Measurements from ENCODE around the gene C1orf116. TPM values are rescaled to one million over a fixed set of nuclear protein-coding genes. Genes with fewer than 3 reads are reported as not detected.

C1orf116 gene
- total and polyA plus RNA-seq, 9 donors: under 0.01 to 2.9 (median 0.13) TPM

DNA sequence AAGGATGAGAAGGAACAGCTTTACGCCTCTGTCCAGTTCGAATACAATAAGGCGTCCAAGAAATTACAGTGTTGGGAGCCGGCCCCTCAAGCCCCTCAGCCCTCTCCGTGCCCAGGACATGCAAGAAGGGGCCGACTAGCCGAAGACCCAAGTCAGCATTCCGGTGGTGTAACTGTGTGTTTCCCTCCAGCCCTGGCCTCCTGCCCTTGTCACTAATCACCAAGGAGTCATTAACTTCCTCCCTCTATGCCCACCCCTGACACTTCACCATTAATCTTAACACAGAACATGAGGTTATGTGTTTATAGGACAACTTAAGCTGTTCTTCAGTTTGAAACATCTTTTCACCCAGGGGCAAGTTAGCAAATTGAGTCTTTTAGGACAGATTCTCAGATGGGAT is 39.7 kb upstream of the C1orf116 start:
- Histone ChIP-seq H3K27ac (ENCODE audit: low read length) (no peak overlapping the region), H3K4me3 (ENCODE audit: low read length) (no peak overlapping the region), H3K4me1 (ENCODE audit: control insufficient read depth, insufficient read depth, low read length) (no peaks in the 10 kb centered on the region), H3K27me3 (ENCODE audit: control insufficient read depth, insufficient read depth, low read length) (no peaks in the 10 kb centered on the region), H3K36me3 (ENCODE audit: control insufficient read depth, insufficient read depth, low read length) (peaks cover 12% of the 10 kb centered on the region), H3K9me3 (replicated peaks; ENCODE audit: control insufficient read depth, low read depth, low read length) (no peaks in the 10 kb centered on the region)
- WGBS (ENCODE audit: insufficient coverage): 73% methylated on average over 8 of the region's 8 CpGs
- DNase-seq: no peak

DNA sequence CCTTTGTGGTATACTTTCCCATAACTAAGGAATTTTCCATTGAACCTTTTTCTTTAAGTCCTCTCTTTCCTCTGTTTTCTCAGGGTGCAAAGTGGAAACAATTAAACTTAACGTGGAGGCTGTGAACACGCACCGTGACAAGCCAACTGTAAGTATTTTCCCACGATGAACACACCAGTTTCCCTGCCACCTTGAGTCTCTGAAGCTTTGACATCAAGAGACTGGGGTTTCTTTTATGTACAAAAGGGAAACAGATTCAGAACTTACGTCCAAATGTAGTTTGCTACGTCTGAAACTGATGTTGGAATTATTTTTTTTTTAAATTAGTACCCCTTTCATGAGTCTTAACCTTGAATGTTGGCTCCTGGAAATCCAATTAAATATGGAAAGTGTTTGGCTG is 38.9 kb upstream of the C1orf116 start:
- DNase-seq: no peak
- no peaks in the 10 kb centered on the region for H3K4me1 ChIP-seq (ENCODE audit: control insufficient read depth, insufficient read depth, low read length)
- 100% methylated on average over 3 of the region's 6 CpGs for WGBS (ENCODE audit: insufficient coverage)
- H3K9me3 ChIP-seq (replicated peaks; ENCODE audit: control insufficient read depth, low read depth, low read length): no peaks in the 10 kb centered on the region
- no peak overlapping the region for H3K4me3 ChIP-seq (ENCODE audit: low read length)
- no peaks in the 10 kb centered on the region for H3K27me3 ChIP-seq (ENCODE audit: control insufficient read depth, insufficient read depth, low read length)
- peaks cover 12% of the 10 kb centered on the region for H3K36me3 ChIP-seq (ENCODE audit: control insufficient read depth, insufficient read depth, low read length)
- H3K27ac ChIP-seq (ENCODE audit: low read length): no peak overlapping the region

DNA sequence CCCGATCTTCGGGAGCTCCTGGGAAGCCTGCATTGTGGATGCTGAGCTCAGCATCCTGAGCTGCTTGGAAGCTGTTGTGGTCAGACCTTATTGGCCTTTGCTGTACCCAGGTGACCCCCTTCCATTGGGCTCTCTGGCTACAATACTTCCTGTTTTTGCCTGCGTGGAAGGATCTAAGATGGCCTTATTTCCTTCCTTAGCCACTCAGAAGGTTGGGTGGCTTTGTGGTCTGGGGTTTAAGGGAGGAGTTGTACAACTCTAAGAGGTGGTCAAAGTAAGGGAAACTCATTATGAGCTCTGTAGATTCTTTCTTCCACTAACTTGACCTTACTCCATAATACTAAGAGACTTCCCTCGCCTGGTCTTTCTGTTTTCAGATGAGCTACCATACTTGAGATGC is 38.3 kb upstream of the C1orf116 start:
- Histone ChIP-seq H3K9me3 (replicated peaks; ENCODE audit: control insufficient read depth, low read depth, low read length) (no peaks in the 10 kb centered on the region), H3K4me1 (ENCODE audit: control insufficient read depth, insufficient read depth, low read length) (no peaks in the 10 kb centered on the region), H3K27ac (ENCODE audit: low read length) (no peak overlapping the region), H3K4me3 (ENCODE audit: low read length) (no peak overlapping the region), H3K27me3 (ENCODE audit: control insufficient read depth, insufficient read depth, low read length) (no peaks in the 10 kb centered on the region), H3K36me3 (ENCODE audit: control insufficient read depth, insufficient read depth, low read length) (peaks cover 12% of the 10 kb centered on the region)
- WGBS (ENCODE audit: insufficient coverage): 90% methylated on average over 2 of the region's 4 CpGs
- DNase-seq: no peak

DNA sequence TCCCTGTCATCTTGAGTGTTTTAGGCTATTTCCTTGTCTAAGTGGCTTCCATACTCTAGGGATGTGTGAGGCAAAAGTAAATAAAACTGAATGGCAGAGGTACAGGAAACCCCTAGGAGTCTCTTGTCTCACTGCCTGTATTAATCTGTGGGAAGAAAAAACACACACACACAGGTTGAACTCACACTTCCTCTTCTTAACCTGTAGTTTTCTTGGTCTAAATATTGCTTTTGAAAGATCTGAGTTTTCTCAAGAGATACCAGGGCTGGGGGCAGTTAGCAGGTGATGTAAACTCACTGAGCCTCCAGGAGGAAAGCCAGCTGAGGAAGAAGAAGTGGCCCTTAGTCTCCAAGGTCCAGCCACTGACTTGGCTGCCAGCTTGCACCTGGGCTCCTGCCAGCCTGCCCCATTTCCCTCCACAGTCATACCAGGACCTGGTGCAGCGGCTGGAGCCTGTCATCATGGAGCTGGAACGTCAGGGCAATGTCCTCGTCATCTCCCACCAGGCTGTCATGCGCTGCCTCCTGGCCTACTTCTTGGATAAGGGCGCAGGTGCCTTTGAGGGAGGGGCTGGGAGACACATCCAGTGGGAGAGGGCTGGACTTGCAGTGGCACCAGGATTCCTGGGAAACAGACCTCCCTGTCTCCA is 37.4 kb upstream of the C1orf116 start:
- H3K27me3 ChIP-seq (ENCODE audit: control insufficient read depth, insufficient read depth, low read length): no peaks in the 10 kb centered on the region
- H3K4me3 ChIP-seq (ENCODE audit: low read length): no peak overlapping the region
- no peak for DNase-seq
- no peaks in the 10 kb centered on the region for H3K4me1 ChIP-seq (ENCODE audit: control insufficient read depth, insufficient read depth, low read length)
- H3K27ac ChIP-seq (ENCODE audit: low read length): no peak overlapping the region
- 86% methylated on average over 5 of the region's 5 CpGs for WGBS (ENCODE audit: insufficient coverage)
- peaks cover 14% of the 10 kb centered on the region for H3K36me3 ChIP-seq (ENCODE audit: control insufficient read depth, insufficient read depth, low read length)
- no peaks in the 10 kb centered on the region for H3K9me3 ChIP-seq (replicated peaks; ENCODE audit: control insufficient read depth, low read depth, low read length)

DNA sequence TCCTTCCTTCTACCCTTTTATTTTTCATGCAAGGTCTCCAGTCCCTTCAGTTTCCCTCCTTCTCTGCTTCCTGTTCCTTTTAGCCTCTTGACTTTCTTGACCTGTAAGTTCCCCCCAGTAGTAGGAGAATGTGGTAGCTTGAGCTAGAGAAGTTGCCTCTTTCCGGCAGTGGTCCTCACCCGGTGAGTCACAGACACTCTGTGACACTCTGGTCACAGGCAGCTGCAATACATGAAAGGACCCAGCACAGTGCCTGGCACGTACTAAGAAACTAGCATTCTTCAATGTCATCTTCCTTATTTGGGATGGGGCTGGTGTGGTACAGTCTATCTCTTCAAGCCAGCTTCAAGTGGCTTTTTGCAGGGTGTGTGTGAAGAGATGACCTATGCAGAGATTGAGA is 36.5 kb upstream of the C1orf116 start:
- 90% methylated on average over 2 of the region's 3 CpGs for WGBS (ENCODE audit: insufficient coverage)
- no peak overlapping the region for H3K27ac ChIP-seq (ENCODE audit: low read length)
- no peaks in the 10 kb centered on the region for H3K27me3 ChIP-seq (ENCODE audit: control insufficient read depth, insufficient read depth, low read length)
- H3K36me3 ChIP-seq (ENCODE audit: control insufficient read depth, insufficient read depth, low read length): peaks cover 20% of the 10 kb centered on the region
- no peaks in the 10 kb centered on the region for H3K4me1 ChIP-seq (ENCODE audit: control insufficient read depth, insufficient read depth, low read length)
- H3K9me3 ChIP-seq (replicated peaks; ENCODE audit: control insufficient read depth, low read depth, low read length): no peaks in the 10 kb centered on the region
- DNase-seq: no peak
- no peak overlapping the region for H3K4me3 ChIP-seq (ENCODE audit: low read length)

DNA sequence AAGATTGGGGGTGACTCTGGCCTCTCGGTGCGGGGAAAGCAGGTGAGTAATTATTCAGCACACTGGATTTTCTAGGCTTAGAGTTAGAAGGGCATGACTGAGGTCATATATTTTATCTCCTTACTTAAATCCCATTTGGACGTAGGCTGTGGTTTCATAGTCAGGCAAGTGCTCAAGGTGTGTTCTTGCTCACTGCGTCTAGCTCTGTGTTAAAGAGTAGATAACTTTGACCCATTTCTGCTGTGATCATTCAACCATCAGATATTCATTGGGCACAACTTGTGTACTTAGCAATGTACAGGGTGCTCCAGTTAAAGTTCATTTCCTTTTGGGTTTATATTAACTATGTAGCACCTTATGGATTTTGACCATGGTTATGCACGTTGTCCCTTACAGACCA is 35.1 kb upstream of the C1orf116 start:
- H3K4me1 ChIP-seq (ENCODE audit: control insufficient read depth, insufficient read depth, low read length): no peaks in the 10 kb centered on the region
- peaks cover 28% of the 10 kb centered on the region for H3K36me3 ChIP-seq (ENCODE audit: control insufficient read depth, insufficient read depth, low read length)
- no CpG with 5 or more reads among the region's 5 CpGs for WGBS (ENCODE audit: insufficient coverage)
- H3K4me3 ChIP-seq (ENCODE audit: low read length): no peak overlapping the region
- DNase-seq: no peak
- H3K27me3 ChIP-seq (ENCODE audit: control insufficient read depth, insufficient read depth, low read length): no peaks in the 10 kb centered on the region
- H3K27ac ChIP-seq (ENCODE audit: low read length): no peak overlapping the region
- no peaks in the 10 kb centered on the region for H3K9me3 ChIP-seq (replicated peaks; ENCODE audit: control insufficient read depth, low read depth, low read length)

DNA sequence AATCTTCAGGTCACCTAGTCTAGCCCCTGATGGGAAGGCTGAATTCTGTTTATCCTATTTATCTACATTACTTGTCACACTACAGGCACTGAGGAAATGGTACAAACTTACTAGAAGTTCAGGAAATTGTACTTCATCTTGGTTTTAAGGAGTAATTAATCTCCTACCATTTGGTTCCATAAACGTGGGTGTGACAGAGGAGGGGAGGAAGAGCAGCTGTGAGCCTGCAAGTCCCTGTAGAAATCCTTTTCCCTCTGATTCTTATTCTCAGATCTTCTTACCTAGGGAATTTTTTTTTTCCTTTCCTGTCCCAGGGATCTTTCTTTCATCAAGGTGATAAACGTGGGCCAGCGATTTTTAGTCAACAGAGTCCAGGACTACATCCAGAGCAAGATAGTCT is 34.6 kb upstream of the C1orf116 start:
- H3K4me3 ChIP-seq (ENCODE audit: low read length): no peak overlapping the region
- WGBS (ENCODE audit: insufficient coverage): 62% methylated on average over 2 of the region's 3 CpGs
- H3K27me3 ChIP-seq (ENCODE audit: control insufficient read depth, insufficient read depth, low read length): no peaks in the 10 kb centered on the region
- no peaks in the 10 kb centered on the region for H3K9me3 ChIP-seq (replicated peaks; ENCODE audit: control insufficient read depth, low read depth, low read length)
- no peak overlapping the region for H3K27ac ChIP-seq (ENCODE audit: low read length)
- H3K4me1 ChIP-seq (ENCODE audit: control insufficient read depth, insufficient read depth, low read length): no peaks in the 10 kb centered on the region
- DNase-seq: no peak
- H3K36me3 ChIP-seq (ENCODE audit: control insufficient read depth, insufficient read depth, low read length): peaks cover 26% of the 10 kb centered on the region

DNA sequence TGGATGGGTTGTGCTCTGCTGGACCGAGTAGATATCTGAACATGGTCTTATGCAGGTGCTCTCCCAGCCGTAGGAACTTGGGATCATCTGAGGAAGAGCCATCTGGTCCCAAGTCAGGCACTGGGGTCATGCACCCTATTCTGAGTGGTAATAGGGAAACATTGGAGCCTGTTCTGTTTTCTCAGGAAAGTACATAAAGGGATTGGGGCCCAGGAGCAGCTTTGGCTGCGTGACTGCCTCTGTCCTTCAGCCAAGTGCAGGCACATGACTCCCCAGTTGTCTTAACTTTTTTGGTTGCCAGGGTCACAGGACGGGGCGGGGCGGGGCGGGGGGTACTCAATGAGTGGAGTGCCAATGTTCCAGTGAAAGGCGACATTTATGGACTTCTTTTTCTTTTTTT is 32.0 kb upstream of the C1orf116 start:
- no peaks in the 10 kb centered on the region for H3K9me3 ChIP-seq (replicated peaks; ENCODE audit: control insufficient read depth, low read depth, low read length)
- H3K27me3 ChIP-seq (ENCODE audit: control insufficient read depth, insufficient read depth, low read length): no peaks in the 10 kb centered on the region
- no peak for DNase-seq
- no peak overlapping the region for H3K27ac ChIP-seq (ENCODE audit: low read length)
- WGBS (ENCODE audit: insufficient coverage): 86% methylated on average over 7 of the region's 8 CpGs
- H3K4me1 ChIP-seq (ENCODE audit: control insufficient read depth, insufficient read depth, low read length): no peaks in the 10 kb centered on the region
- H3K4me3 ChIP-seq (ENCODE audit: low read length): no peak overlapping the region
- peaks cover 26% of the 10 kb centered on the region for H3K36me3 ChIP-seq (ENCODE audit: control insufficient read depth, insufficient read depth, low read length)

DNA sequence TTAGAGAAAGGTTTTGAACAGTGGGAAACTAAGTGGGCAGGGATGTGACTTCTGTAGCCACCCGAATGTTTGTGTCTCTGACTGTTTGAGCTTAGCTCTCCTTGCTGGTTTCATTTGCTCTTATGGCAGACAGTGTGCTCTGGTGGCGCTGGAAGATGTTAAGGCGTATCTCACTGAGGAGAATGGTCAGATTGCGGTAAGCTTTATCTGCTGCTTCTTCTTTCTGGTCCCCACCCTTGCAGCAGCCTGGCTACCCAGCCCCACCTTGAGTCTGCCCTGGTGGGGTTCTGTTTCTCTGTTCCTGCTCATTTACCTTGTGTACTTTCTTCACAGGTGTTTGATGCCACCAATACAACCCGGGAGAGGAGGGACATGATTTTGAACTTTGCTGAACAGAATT is 30.5 kb upstream of the C1orf116 start:
- Histone ChIP-seq H3K9me3 (replicated peaks; ENCODE audit: control insufficient read depth, low read depth, low read length) (no peaks in the 10 kb centered on the region), H3K27me3 (ENCODE audit: control insufficient read depth, insufficient read depth, low read length) (no peaks in the 10 kb centered on the region), H3K36me3 (ENCODE audit: control insufficient read depth, insufficient read depth, low read length) (peaks cover 25% of the 10 kb centered on the region), H3K4me1 (ENCODE audit: control insufficient read depth, insufficient read depth, low read length) (no peaks in the 10 kb centered on the region), H3K27ac (ENCODE audit: low read length) (no peak overlapping the region), H3K4me3 (ENCODE audit: low read length) (no peak overlapping the region)
- 96% methylated on average over 2 of the region's 5 CpGs for WGBS (ENCODE audit: insufficient coverage)
- DNase-seq: no peak

DNA sequence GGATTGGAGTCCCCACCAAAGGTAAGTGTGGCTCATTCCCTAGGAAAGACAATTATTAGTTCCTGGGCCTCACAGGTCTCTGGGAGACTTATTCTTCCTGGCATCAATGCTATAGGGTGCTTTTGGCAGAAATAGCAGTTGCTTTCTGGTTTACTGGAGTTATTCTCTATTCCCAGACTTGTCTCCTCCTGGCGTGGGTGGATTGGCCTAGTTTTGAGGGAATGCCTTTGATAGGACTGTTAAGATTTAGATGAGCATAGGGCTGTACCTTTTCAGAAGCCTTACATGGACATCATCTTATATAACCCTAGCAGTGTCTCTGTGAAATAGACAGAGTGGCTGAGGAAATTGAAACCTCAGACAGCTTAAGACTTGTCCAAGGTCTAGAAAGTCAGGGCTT is 29.5 kb upstream of the C1orf116 start:
- Histone ChIP-seq H3K4me1 (ENCODE audit: control insufficient read depth, insufficient read depth, low read length) (no peaks in the 10 kb centered on the region), H3K27ac (ENCODE audit: low read length) (no peak overlapping the region), H3K4me3 (ENCODE audit: low read length) (no peak overlapping the region), H3K27me3 (ENCODE audit: control insufficient read depth, insufficient read depth, low read length) (no peaks in the 10 kb centered on the region), H3K9me3 (replicated peaks; ENCODE audit: control insufficient read depth, low read depth, low read length) (no peaks in the 10 kb centered on the region), H3K36me3 (ENCODE audit: control insufficient read depth, insufficient read depth, low read length) (peaks cover 22% of the 10 kb centered on the region)
- no peak for DNase-seq
- WGBS (ENCODE audit: insufficient coverage): no CpG with 5 or more reads among the region's 1 CpG

DNA sequence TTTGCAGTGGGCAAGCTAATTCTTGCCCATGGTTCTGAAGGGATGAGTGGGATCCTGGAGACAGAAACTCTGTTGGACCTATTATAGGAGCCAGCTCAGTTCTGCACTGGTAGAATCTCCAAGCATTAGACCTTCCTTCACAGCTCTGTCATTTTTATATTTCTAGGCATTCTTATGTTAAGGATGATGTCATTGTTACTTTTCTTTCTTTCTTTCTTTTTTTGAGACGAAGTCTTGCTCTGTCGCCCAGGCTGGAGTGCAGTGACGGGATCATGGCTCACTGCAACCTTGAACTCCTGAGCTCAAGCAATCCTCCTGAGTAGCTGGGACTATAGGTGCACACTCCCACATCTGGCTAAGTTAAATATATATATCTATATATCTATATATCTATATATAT is 28.0 kb upstream of the C1orf116 start:
- DNase-seq: no peak
- H3K4me1 ChIP-seq (ENCODE audit: control insufficient read depth, insufficient read depth, low read length): peaks cover 4% of the 10 kb centered on the region
- no peaks in the 10 kb centered on the region for H3K9me3 ChIP-seq (replicated peaks; ENCODE audit: control insufficient read depth, low read depth, low read length)
- WGBS (ENCODE audit: insufficient coverage): no CpG with 5 or more reads among the region's 3 CpGs
- no peak overlapping the region for H3K27ac ChIP-seq (ENCODE audit: low read length)
- H3K36me3 ChIP-seq (ENCODE audit: control insufficient read depth, insufficient read depth, low read length): peaks cover 20% of the 10 kb centered on the region
- no peak overlapping the region for H3K4me3 ChIP-seq (ENCODE audit: low read length)
- H3K27me3 ChIP-seq (ENCODE audit: control insufficient read depth, insufficient read depth, low read length): no peaks in the 10 kb centered on the region
